ENCODE results near the gene NXNL1.
"Not testable (repeated sequence)": the region's sequence is repeated elsewhere in the genome, so short reads cannot be mapped to it uniquely, and the experiment has no call there.

Gene NXNL1

DNA sequence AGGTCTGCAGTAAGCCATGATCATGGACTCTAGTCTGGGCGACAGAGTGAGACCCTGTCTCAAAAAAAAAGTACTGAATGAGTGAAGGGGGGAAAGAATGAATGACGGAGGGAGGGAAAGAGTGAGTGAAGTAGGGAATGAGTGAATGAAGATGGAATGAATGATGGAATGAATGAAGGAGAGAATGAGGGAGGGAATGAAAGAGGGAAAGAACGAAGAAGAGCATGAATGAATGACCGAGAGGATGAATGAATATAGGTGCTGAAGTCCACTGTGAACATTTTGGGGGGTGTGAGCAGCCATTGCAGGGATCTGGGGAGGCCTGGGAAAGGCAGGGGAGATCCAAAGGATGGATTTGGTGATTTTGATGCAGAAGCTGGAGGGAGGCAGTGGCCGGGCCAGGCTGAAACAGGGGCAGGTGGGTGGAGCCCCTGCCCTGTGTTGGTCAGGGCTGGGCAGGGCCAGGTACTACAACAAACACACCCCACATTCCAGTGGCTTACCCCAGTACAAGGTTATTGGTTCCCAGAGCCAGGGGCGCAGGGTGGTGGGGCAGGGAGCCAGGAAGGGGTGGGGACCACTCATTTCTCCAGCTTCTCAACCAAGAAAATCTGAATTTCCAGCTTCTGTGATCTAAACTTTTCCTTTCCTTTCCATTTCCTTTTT, 23.9 kb upstream of the NXNL1 start:
- DNase-seq = no peak

DNA sequence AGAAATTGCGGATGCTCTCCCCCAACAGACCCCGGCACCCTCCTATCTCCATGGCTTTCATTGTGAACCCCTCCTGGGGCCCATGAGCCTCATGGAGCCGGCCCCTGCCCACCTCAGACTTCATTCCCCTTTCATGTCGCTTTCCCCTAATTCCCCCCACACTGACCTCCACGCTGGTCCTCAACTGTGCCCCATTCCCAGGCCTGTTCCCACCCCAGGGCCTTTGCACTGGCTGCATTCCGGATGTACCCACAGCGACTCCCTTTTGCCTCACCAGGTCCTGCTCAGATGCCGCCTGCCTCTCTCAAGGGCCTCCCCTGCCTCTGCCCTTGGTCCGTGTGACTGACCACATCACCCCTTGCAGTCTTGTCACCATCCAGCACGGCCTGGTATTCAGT, 22.9 kb upstream of the NXNL1 start:
- DNase-seq = no peak

DNA sequence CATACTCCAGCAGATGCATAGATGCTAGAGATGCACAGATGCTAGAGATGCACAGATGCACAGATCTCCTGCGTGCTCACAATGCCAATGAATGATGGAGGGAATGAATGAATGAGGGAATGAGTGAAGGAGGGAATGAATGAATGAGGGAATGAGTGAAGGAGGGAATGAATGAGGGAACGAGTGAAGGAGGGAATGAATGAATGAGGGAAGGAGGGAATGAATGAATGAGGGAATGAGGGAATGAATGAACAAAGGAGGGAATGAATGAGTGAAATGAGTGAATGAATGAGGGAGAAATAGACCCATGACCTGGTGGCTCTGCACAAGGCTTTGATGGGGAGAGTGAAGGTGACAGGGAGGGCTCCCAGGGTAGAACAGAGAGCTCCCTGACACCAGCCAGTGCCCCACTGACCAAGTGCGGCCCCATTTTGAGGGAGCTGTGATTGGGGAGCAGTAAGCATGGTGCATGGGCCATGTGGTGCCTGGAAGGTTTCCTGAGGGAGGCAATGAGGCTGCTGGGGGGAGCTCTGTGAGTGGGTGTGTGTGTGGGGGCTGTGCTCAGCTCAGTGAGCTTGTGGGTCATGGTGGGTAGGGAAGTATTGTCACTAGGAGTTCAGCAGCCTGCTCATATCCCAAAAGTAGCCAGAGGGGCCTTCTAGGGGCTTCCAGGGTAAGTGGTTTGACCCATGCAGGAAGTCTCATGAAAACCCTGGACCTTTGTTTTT, 22.3 kb upstream of the NXNL1 start:
- no peak for DNase-seq

DNA sequence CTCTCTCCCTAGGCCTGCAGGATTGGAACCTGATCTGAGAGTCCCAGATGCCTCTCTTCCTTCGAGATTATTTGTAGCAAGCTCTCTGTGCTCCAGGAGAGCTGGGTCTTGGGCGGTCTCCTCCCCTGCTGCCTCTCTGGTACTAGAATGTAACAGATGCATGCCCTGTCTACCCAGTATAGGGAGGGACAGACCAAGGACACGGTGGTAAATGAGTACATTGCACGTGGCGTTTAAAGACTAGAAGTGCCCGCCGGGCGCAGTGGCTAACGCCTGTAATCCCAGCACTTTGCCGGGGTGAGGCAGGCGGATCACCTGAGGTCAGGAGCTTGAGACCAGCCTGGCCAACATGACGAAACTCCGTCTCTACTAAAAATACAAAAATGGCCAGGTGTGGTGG, 21.3 kb upstream of the NXNL1 start:
- no peak for DNase-seq

DNA sequence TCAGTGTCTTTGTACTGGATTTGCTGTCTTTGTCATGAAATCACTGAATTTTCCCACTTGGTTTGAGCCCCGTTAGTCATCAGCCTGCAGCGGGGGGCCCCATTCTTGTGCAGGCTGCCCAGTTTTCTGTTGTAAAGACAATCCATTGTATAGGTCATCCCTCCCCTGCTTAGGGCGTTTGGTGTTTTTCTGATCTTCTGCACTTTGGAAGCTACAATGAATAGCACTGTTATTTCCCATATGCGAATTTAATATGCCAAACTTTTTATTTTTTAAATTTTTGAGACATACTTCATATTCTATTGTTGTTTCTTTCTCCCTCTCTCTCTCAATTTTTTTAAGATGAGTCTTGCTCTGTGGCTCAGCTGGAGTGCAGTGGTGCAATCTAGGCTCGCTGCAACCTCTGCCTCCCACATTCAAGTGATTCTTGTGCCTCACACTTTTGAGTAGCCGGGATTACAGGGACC, 18.6 kb upstream of the NXNL1 start:
- peak; percentile 79 for DNase-seq

DNA sequence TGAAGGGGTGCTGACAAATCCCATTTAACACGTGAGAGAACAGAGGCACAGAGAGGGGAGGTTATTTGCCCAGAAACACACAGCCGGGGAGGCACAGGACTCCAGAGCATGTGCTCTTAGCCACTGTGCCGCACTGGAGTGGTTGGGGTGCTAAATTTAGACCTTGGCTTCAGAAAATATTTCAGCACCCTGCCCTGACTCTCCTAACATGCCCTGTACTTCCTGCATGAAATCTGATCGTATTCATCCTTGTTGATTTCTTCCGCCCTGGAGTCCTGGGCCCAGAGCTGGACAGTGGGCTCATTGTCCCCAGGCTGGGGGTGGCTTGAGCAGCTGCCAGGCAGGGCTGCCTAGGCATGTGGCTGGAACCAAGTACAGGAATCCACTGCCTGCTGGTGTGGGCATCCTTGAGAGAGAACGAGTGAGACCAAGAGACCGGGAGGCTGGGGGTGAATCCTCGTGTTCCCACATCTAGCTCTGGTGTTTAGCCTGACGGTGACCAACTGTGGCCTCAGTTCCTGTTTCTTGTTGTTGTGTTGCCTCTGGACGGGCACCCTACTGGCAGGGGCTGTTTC, 14.9 kb upstream of the NXNL1 start:
- peak; percentile 32 for DNase-seq

DNA sequence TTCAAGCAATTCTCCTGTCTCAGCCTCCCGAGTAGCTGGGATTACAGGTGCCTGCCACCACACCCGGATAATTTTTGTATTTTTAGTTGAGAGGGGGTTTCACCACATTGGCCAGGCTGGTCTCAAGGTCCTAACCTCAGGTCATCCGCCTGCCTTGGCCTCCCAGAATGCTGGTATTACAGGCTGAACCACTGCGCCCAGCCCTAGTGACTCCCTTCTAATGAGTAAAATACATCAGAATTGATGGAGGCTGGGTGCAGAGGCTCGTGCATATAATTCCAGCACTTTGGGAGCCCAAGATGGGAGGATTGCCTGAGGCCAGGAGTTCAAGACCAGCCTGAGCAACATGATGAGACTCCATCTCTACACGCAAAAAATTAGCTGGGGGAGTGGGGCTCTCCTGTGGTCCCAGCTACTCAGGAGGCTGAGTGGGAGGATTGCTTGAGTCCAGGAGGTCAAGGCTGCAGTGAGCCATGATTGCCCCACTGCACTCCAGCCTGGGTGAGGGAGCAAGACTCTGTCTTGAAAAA, 14.3 kb upstream of the NXNL1 start:
- not testable (repeated sequence) for DNase-seq

DNA sequence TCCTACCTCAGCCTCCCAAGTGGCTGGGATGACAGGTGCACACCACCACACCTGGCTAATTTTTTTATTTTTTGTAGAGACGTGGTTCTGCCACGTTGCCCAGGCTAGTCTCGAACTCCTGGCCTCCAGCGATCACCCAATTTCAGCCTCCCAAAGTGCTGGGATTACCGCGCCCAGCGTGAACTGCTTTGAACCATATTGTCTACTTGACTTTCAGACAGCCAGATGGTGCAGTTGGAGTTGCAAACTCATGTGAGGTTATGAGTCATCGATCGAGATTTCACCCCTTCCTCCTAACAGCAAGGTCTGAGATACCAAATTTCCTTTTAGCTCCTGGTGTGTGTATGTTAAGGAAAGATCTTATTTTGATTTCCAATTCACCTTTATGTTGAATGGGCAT, 12.3 kb upstream of the NXNL1 start:
- DNase-seq = peak; percentile 84

DNA sequence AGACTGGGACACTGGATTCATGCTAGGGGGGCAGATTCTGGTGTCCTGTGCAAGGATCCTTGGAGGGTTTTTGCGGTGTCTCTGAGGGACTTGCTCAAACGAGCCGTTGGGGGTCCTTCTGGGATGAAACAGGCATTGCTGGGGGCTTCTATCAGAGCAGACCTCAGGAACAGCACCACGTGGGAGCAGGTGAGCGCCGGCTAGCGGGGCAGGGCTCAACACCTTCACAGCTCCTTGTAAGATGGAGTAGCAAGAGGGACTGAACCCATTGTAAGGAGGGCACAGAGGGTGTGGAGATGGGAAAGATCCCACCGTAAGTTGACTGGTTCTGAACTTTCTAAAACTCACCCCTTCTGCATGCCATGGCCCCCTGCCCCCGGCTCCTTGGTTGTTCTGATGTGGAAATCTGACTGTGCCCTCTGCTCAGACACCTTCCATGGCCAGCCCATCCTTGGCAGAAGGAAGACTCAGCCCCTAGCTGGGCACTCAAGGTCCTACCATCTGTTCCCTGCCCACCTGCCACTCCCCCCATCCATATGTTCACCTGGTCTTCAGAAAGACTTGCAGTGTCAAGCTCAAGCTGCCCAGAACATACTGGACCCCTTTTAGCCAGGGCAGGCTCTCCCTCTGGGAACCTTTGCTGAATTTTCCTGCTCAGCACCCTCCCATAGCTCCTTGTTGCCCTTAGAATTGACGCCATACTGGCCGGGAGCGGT, 10.8 kb upstream of the NXNL1 start:
- no peak for DNase-seq

DNA sequence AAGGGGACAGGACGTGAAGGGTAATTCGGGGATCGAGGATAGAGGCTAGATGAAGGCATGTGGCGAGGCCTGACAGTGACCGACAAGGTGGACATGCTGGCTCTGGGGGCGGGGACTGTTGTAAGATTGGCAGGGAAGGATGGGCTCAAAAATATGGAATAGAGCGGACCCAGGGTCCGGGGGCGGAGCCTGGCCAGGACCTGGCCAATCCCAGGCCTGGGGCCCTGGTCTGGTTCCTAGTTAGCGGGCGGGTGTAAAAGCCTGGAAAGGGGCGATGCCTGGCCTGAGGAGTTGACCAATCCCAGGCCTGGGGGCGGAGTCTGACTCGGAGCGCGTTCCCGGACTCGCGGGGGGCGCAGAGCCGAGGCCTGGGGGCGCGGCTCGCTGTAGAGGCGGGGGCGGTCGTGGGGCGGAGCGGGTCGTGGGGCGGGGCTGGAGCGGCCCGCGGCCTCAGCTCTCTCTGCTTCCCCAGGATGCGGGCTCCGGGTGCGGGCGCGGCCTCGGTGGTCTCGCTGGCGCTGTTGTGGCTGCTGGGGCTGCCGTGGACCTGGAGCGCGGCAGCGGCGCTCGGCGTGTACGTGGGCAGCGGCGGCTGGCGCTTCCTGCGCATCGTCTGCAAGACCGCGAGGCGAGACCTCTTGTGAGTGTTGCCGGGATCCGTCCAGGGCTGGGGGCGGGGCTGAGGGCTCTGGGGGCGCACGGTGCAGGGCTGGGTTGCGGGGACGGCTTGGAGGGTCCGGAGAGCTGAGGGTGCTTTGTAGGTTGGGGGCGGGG, 9.5 kb upstream of the NXNL1 start, which contains the start of gene SLC27A1:
Gene SLC27A1, plus strand, starts transcription at position 457 of the 774 bp plus-strand sequence. Its CDS starts 17 bp downstream, at position 474.
- DNase-seq = peak; percentile 99

DNA sequence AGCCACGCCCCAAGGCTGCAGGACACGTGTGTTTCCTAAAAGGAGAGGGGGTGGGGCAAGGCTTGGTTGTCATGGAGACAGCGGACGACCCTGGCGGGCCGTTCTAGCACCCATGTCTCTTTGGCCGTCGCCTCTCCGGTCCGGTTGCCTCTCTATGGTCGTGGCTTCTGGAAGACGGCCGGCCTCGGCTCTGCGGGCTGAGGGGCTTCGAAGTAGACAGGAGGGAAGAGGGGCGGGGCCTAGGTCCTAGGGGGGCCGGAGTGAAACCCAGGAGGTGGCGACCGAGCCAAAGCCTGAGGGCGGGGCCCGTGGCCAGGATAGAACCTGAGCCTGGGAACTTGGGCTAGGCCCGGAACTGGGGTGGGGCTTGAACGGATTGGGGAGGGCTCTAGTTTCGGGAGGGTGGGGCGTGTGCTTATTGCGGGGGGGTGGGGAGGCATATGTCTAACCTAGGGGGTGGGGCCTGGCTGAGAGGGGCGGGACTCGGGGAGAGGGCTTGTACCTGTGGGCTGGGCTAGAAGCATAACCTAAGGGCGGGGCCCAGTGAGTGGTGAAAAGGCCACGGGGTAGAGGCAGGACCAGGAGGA, 8.8 kb upstream of the NXNL1 start:
- peak; percentile 95 for DNase-seq

DNA sequence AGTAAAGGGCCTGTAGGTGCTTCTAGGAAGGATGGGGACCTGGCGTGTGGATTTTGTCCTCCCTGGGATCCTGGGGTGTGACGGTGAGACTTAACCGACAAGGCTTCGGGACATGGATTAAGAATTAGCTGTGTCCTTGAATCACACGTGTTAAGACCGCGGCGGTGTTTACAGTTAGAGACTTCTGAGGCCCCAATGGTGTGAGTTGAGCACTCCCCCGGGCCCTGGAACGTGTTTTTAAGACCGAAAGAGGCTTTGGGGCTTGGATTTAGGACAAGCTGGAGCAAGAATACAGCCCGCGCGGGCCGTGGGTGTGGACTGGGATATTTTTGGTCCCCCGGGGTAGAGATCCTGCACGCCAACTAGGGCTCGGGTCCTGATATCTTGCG, 8.4 kb upstream of the NXNL1 start:
- DNase-seq = no peak

DNA sequence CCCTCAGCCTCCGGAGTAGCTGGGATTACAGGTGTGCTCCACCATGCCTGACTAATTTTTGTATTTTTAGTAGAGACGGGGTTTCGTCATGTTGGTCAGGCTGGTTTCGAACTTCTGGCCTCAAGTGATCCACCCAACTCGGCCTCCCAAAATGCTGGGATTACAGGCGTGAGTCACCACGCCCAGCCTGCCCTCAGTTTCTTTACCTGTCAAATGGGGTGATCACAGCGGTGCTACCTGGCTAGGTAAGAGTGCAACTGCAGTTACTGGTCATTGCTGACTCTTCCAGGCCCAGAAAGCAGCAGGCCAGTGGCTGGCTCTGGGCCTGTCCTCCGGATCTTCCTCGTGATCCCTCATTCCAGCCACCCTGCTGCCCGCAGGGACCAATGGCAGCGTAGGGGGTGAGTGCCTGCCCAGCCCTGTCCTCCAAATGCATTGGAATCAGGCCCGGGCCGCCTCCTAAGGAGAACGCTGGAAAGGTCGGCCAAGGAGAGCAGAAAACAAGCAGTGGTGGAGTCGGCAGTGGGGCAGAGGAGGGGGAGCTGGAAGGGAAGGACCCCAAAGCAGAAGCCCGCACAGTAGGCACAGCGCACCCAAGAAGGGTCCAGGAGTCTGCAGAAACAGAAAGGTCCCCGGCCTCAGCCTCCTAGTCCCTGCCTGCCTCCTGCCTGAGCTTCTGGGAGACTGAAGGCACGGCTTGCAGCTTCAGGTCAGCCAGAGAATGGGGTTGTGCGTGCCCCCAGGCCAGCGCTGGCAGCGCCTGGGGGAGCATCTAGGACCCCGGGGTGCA, 7.8 kb upstream of the NXNL1 start:
- DNase-seq = no peak

DNA sequence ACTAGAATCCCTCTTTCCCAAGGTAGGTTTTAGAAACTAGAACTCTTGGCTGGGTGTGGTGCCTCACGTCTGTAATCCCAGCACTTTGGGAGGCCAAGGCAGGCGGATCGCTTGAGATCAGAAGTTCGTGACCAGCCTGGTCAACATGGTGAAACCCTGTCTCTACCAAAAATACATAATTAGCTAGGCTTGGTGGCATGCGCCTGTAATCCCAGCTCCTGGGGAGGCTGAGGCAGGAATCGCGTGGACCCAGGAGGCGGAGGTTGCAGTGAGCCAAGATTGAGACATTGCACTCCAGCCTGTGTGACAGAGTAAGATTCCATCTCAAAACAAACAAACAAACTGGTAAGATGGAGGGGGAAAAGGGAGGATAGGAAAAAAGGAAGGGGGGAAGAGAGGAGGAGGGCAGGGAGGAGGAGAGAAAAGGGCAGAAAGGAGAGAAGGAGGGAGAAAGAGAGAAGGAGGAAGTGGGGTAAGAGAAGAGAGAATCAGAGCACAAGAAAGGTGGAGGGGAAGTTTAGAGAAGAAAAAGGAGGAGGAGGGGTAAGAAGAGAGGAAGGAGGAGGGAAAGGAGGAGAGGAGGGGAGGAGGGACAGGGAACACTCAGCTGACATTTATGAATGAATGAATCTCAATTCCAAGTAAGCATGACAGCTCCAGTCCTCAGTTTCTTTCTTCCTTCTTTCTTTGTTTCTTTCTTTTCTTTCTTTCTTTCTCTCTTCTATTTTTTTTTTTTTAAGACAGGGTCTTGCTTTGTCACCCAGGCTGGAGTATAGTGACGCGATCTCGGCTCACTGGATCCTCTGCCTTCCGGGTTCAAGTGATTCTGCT, 7.0 kb upstream of the NXNL1 start:
- DNase-seq = no peak

DNA sequence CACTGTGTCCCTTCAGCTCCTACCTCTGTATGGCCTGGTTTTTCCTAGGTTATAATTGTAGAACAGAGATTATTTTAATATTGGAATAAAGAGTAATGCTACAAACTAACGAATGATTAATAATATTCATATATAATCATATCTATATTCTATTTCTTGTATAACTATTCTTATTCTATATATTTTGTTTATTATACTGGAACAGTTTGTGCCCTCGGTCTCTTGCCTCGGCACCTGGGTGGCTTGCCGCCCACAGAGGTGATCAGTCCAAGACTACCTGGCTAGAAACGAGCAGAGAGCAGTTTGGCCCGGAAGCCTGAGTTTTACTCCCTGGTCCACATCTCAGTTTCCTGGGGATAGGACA, 5.7 kb upstream of the NXNL1 start:
- no peak for DNase-seq

DNA sequence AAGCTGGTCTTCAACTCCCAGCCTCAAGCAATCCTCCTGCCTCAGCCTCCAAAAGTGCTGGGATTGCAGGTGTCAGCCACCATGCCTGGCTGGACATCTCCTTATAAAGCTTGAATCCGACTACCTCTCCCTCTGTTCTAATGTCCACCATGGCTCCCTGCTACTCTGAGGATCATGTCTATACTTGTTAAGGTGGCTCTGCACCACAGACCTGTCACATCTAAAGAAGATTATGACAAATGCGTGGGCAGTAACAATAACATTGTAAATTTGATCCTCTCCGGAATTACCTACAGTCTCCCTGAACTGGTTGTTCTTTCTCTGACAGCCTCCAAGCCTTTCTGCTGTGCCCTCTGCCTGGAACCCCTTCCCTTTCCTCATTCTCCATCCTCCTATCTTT, 1.8 kb downstream of the NXNL1 start:
- no peak for DNase-seq

DNA sequence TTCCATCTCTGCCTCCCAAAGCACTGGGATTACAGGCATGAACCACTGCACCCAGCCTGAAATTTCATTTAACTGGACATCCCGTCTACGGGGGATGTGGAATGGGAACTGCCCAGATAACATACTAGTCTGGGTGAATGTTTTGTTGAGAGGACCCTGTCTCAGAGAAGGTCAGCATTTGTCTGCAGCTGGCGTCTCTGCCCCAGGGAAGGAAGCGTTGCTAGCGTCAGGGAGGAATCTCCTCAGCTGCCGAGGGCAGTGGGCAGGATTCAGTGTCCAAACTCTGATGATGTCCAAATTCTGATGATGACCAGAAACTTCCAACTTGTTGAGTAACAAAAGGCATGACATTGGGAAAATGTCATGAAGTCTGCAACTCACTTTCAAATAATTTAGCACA, 3.1 kb downstream of the NXNL1 start:
- no peak for DNase-seq

DNA sequence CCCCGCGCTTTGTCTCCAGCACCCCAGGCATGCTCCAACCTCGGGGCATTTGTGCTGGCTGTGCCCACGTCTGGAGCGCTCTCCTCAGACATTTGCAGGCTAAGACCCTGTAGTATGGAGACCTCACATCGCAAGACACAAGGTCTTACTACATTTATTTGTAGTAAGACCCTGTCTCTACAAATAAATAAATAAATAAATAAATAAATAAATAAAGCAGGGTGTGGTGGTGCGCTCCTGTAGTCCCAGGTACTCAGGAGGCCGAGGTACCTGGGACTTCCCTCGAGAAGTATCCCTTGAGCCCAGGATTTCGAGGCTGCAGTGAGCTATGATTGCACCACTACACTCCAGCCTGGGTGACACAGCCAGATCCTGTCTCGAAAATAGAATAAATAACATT, 4.6 kb downstream of the NXNL1 start:
- DNase-seq = no peak

DNA sequence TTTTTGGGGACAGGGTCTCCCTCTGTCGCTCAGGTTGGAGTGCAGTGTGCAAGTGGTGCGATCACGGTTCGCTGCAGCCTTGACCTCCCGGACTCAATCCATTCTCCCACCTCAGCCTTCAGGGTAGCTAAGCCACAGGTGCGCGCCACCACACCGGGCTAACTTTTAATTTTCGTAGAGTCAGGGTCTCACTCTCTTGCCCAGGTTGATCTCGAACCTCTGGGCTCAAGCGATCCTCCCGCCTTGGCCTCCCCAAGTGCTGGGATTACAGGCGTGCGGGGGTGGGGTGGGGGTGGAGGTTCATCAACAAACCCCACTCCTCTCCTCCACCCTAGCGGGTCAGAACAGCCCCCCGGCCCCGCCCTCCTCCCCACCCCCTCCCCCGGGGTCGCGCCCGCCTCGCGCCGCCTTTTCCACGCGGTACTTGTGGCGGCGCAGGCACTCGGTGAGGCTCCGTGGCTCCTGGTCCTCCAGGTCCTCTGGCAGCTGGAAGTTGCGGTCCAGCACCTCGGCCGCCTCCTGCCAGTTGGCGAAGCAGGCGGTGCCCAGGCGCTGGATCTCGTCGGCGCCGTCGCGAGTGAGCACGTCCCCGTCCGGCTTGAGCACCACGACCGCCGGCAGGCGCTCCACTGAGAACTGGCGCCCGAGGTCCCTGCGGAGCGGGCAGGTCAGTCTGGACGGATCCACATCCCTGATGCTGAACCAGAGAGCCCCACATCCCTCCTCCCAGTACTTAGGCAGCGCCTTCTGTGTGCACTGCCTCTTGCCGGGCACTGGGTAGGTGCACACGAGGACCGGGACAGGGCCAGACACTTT, 5.2 kb downstream of the NXNL1 start:
- DNase-seq = no peak

Measured in fibroblast of upper back skin (primary cell).